HepG2 (cell line): ENCODE data around the gene FASTK. TPM values are rescaled to one million over a fixed set of nuclear protein-coding genes. Genes with fewer than 3 reads are reported as not detected.

ENCODE experiments used
- ATAC-seq: fragments of 200-7000 bp; cut with Tn5 transposase; 3 replicates; pipeline ENCODE4 v1.9.1; 2020; ENCODE audit warnings: mild to moderate bottlenecking, moderate library complexity
- BruUV-seq: library from RNA; stranded (reverse); fragments of 400-500 nt; replicated peaks from 2 replicates; lab custom pipeline; 2021; lab: Mats Ljungman, UMichigan
- CTCF ChIA-PET: fragments of 300-600 bp; formaldehyde crosslinking; extraction: SDS; loops from one replicate; lab custom pipeline; 2021; ENCODE audit warnings: low total read pairs, inconsistent platforms, low intra/inter-chr PET ratio; lab: Yijun Ruan, JAX
- POLR2A ChIA-PET: fragments of 350-600 bp; sonication (Branson Sonifier 250); formaldehyde crosslinking; loops from one replicate; lab custom pipeline; 2020; ENCODE audit warnings: antibody characterized with exemption, inconsistent platforms; lab: Yijun Ruan, JAX
- DNase-seq: peaks from one replicate; pipeline ENCODE4 v3.0.0-alpha.2; 2015; ENCODE audit warnings: low spot score
- FAIRE-seq: peaks from 3 replicates; lab custom pipeline; 2011; peaks lifted over from hg19 to GRCh38; lab: Jason Lieb, UNC
- H2AFZ ChIP-seq: one replicate; pipeline ENCODE4 v1.6.1; 2011; ENCODE audit warnings: low read length, inconsistent platforms
- H3K27ac ChIP-seq: fragments of 300-600 bp; 3 replicates; pipeline ENCODE4 v1.8.0; 2011; ENCODE audit warnings: mixed run types, mild to moderate bottlenecking, mixed read lengths, low read length, inconsistent platforms; ENCODE audit not compliant: insufficient read depth; ENCODE audit errors: extremely low read length
- H3K27me3 ChIP-seq, 2 experiments: fragments of 200-600 bp in 1 of 2; 2 replicates in 1 of 2; 3 replicates in 1 of 2; pipeline versions ENCODE4 v1.6.0 to v1.8.0; 2011; ENCODE audit warnings: low read length in 2 of 2, mild to moderate bottlenecking in 2 of 2, moderate library complexity in 2 of 2, inconsistent platforms in 1 of 2; ENCODE audit not compliant: insufficient read depth in 2 of 2, control insufficient read depth in 1 of 2
- H3K36me3 ChIP-seq, 2 experiments: fragments of 200-600 bp in 1 of 2; replicated peaks in 1 of 2; 2 replicates in 1 of 2; 3 replicates in 1 of 2; pipeline versions ENCODE4 v1.5.1 to v1.8.0; 2011; ENCODE audit warnings: low read length in 2 of 2, inconsistent platforms in 1 of 2; ENCODE audit not compliant: insufficient read depth in 2 of 2, control insufficient read depth in 1 of 2
- H3K4me1 ChIP-seq: 2 replicates; pipeline ENCODE4 v1.5.1; 2012; ENCODE audit warnings: low read length, inconsistent platforms; ENCODE audit not compliant: insufficient read depth
- H3K4me2 ChIP-seq: 2 replicates; pipeline ENCODE4 v1.6.0; 2011; ENCODE audit warnings: low read depth, low read length, inconsistent platforms
- H3K4me3 ChIP-seq, 3 experiments: fragments of 200-600 bp in 1 of 3; sonication (generic), shearing (Covaris generic) in 1 of 3; replicated peaks in 1 of 3; 2 replicates each; pipeline ENCODE4 v1.5.1; 2011 to 2016; ENCODE audit warnings: low read length in 3 of 3, inconsistent platforms in 2 of 3, low read depth in 2 of 3, mild to moderate bottlenecking in 2 of 3, control low read depth in 1 of 3, mixed read lengths in 1 of 3; ENCODE audit not compliant: insufficient read depth in 1 of 3
- H3K79me2 ChIP-seq: one replicate; pipeline ENCODE4 v1.6.1; 2011; ENCODE audit warnings: low read length, inconsistent platforms; ENCODE audit not compliant: insufficient read depth
- H3K9ac ChIP-seq: 2 replicates; pipeline ENCODE4 v1.6.0; 2011; ENCODE audit warnings: mild to moderate bottlenecking, low read depth, low read length, inconsistent platforms; ENCODE audit not compliant: insufficient read depth
- H3K9me3 ChIP-seq: 2 replicates; pipeline ENCODE4 v1.5.1; 2012; ENCODE audit warnings: mild to moderate bottlenecking, low read length
- H4K20me1 ChIP-seq: 2 replicates; pipeline ENCODE4 v1.6.0; 2011; ENCODE audit warnings: inconsistent platforms, mild to moderate bottlenecking, low read length, moderate library complexity; ENCODE audit not compliant: insufficient read depth
- AGO2 ChIP-seq: fragments of 200-400 bp; formaldehyde crosslinking; optimal IDR thresholded peaks from 2 replicates; pipeline ENCODE3; 2017; ENCODE audit warnings: mild to moderate bottlenecking, low read depth, low read length, moderate library complexity
- CCAR2 ChIP-seq: fragments of 200-400 bp; formaldehyde crosslinking; optimal IDR thresholded peaks from 2 replicates; pipeline ENCODE3; 2018; ENCODE audit warnings: low read depth, mild to moderate bottlenecking, low read length, moderate library complexity
- EEA1 ChIP-seq: sonication (generic); formaldehyde crosslinking; IDR thresholded peaks from 2 replicates; pipeline ENCODE4 v1.5.1; 2020; ENCODE audit warnings: mild to moderate bottlenecking, missing genetic modification reagents, borderline replicate concordance
- FOXK1 ChIP-seq: sonication (generic); formaldehyde crosslinking; IDR thresholded peaks from 2 replicates; pipeline ENCODE4 v1.4.0; 2020; ENCODE audit warnings: low read depth, missing genetic modification reagents, borderline replicate concordance
- GABPA ChIP-seq, 2 experiments: IDR thresholded peaks; 2 replicates each; pipeline ENCODE4 v1.6.1; 2011 to 2016; ENCODE audit warnings: low read depth in 2 of 2, low read length in 1 of 2, missing biosample characterization in 1 of 2, missing genetic modification characterization in 1 of 2
- RBFOX2 ChIP-seq: fragments of 200-400 bp; formaldehyde crosslinking; IDR thresholded peaks from 2 replicates; pipeline ENCODE4 v1.6.1; 2017; ENCODE audit warnings: low read depth, mild to moderate bottlenecking, low read length
- U2AF2 ChIP-seq: fragments of 200-400 bp; formaldehyde crosslinking; IDR thresholded peaks from 2 replicates; pipeline ENCODE4 v1.6.1; 2017; ENCODE audit warnings: low read depth, mild to moderate bottlenecking, low read length
- ZNF138 ChIP-seq: sonication (generic); formaldehyde crosslinking; IDR thresholded peaks from 2 replicates; pipeline ENCODE4 v1.5.0; 2020; ENCODE audit warnings: mild to moderate bottlenecking, low read depth, missing genetic modification reagents
- WGBS: methylation state at CpG from one replicate; pipeline ENCODE4 v1.1.6; 2017; ENCODE audit warnings: low lambda C conversion rate; 5-methylcytosine and 5-hydroxymethylcytosine counted together
- in situ Hi-C: cut with HindIII; loops from 2 replicates; pipeline ENCODE4 v1.10.0; 2017; ENCODE audit warnings: low pct_unique_long_range_greater_than_20kb; ENCODE audit not compliant: extremely low pct_ligation_motif_present
- intact Hi-C: fragments of 100-400 bp; cut with micrococcal nuclease; formaldehyde crosslinking; loops from one replicate; pipeline ENCODE4 v1.10.0; 2022; ENCODE audit not compliant: unreplicated experiment
- polyA plus RNA-seq, 8 experiments: library from polyadenylated mRNA; depleted of rRNA in 3 of 8; stranded (reverse) in 7 of 8; unstranded in 1 of 8; fragments of >200 nt; fragmentation: Illumina TruSeq in 4 of 8; extraction: Trizol in 4 of 8; gene quantifications; 2 replicates each; pipeline versions ENCODE4 v1.2.1 to v1.2.3, GENCODE V29; 2011 to 2016; ENCODE audit warnings: low read depth in 4 of 8, missing spikeins in 1 of 8, mixed read lengths in 1 of 8; ENCODE audit not compliant: insufficient read depth in 1 of 8
- total RNA-seq, 5 experiments: library from RNA; depleted of rRNA; stranded (reverse); fragments of >200 nt; fragmentation: Illumina TruSeq; extraction: Trizol; gene quantifications; 2 replicates each; pipeline ENCODE4 v1.2.3, GENCODE V29; 2016; ENCODE audit warnings: low read depth in 1 of 5
- TF ChIP-seq, protein P1 (sequence below): sonication (generic); formaldehyde crosslinking; IDR thresholded peaks from 2 replicates; pipeline ENCODE4 v1.4.0; 2020; ENCODE audit warnings: mild to moderate bottlenecking, missing genetic modification reagents

The FASTK gene
- total and polyA plus RNA-seq, 2 of the 13 experiments (the other 11 are each of a cell fraction or from before 2014, with no cell fraction given): 52.9 to 55.7 TPM

DNA sequence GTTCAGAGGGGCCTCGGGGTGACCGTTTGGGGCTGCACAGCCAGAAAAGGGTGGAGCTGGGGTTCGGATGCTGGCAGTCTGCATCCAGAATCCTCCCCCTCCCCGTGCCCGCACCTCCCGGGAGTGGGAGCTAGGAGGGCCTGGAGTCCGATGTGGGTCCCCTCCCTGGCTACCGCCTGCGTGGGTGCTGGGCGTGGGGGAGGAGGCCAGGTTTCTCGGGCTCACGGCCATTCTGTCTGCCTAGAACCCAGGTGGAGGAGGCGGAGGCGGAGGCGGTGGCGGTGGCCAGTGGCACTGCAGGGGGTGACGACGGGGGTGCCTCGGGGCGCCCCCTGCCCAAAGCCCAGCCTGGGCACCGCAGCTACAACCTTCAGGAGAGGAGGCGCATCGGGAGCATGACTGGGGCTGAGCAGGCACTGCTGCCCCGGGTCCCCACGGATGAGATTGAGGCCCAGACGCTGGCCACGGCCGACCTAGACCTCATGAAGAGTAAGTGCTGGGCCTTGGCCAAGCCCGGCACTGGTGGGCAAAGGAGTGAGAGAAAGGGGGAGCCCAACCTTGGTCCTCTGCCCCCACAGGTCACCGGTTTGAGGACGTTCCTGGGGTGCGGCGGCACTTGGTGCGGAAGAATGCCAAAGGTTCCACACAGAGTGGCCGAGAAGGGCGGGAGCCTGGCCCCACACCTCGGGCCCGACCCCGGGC, 14.2 kb downstream of the FASTK start:
- Histone ChIP-seq H3K4me3 (no peak overlapping the region), H3K36me3 (peaks cover 17 to 65% of the 10 kb centered on the region in 2 experiments; a peak in 4 of 5 replicates), H3K9me3 (no peaks in the 10 kb centered on the region), H2AFZ (no peak overlapping the region), H3K27ac (no peak overlapping the region), H3K9ac (no peak overlapping the region), H3K79me2 (peaks cover 3% of the 10 kb centered on the region), H4K20me1 (peaks cover 4% of the 10 kb centered on the region; the same call in 1 of the 2 replicates), H3K27me3 (no peaks in the 10 kb centered on the region), H3K4me1 (peaks cover 28% of the 10 kb centered on the region), H3K4me2 (no peak overlapping the region)
- in situ Hi-C loops: no loop called here
- intact Hi-C loops: no loop called here
- ChIA-PET CTCF (no interaction called here), POLR2A (interaction anchor here (1.8 kb wide), 1 partner anchor 15 kb away, joined by 6 read pairs; the partner anchor contains the start of gene FASTK)
- ATAC-seq (no peak), FAIRE-seq (no peak), DNase-seq (no peak)
- BruUV-seq: no TSS peak
- WGBS: 95% methylated on average over 20 of the region's 39 CpGs
- TF ChIP-seq CCAR2 (no peak), GABPA (IDR thresholded peaks at IDR 0.05; ENCODE audit: low read depth, low read length) (no peak), GABPA (CRISPR knock-in tag; IDR thresholded peaks at IDR 0.05; ENCODE audit: low read depth) (no peak), RBFOX2 (peak; percentile 66), FOXK1 (no peak), AGO2 (peak; percentile 59), ZNF138 (CRISPR knock-in tag) (no peak), EEA1 (CRISPR knock-in tag) (no peak), U2AF2 (no peak)
- TF ChIP-seq, protein P1, sequence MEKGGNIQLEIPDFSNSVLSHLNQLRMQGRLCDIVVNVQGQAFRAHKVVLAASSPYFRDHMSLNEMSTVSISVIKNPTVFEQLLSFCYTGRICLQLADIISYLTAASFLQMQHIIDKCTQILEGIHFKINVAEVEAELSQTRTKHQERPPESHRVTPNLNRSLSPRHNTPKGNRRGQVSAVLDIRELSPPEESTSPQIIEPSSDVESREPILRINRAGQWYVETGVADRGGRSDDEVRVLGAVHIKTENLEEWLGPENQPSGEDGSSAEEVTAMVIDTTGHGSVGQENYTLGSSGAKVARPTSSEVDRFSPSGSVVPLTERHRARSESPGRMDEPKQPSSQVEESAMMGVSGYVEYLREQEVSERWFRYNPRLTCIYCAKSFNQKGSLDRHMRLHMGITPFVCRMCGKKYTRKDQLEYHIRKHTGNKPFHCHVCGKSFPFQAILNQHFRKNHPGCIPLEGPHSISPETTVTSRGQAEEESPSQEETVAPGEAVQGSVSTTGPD (CRISPR knock-in tag): no peak
